ENCODE measurements around the gene SLC25A10. TPM values are rescaled to one million over a fixed set of nuclear protein-coding genes. Genes with fewer than 3 reads are reported as not detected.

The SLC25A10 gene
- total RNA-seq, 1 experiment from 2014 or later = 117 TPM

GRCh38 chr17:81688616-81689015, 23.5 kb upstream of the SLC25A10 start:
- ChIA-PET POLR2A (ENCODE audit: unreplicated experiment) (no interaction called here), CTCF (no interaction called here)
- no peak for ATAC-seq
- Histone ChIP-seq H3F3A (ENCODE audit: low read length, unreplicated experiment) (peaks cover 5% of the 10 kb centered on the region), H3K9me3 (ENCODE audit: low read length) (no peaks in the 10 kb centered on the region), H3K27me3 (ENCODE audit: low read length) (no peaks in the 10 kb centered on the region), H4K20me1 (ENCODE audit: low read length) (peaks cover 55% of the 10 kb centered on the region), H3K4me1 (ENCODE audit: insufficient read depth, low read length) (peaks cover 19% of the 10 kb centered on the region), H3K27ac (ENCODE audit: low read length) (no peak overlapping the region), H2AFZ (ENCODE audit: low read length) (no peak overlapping the region), H3K79me2 (ENCODE audit: low read length) (peaks cover 70% of the 10 kb centered on the region), H3K9ac (ENCODE audit: low read length) (no peak overlapping the region), H3K4me3 (ENCODE audit: low read length) (no peak overlapping the region), H3K36me3 (ENCODE audit: low read depth, low read length) (peaks cover 59% of the 10 kb centered on the region), H3K9me2 (replicated peaks; ENCODE audit: low read length) (no peaks in the 10 kb centered on the region), H3K4me2 (ENCODE audit: low read length) (no peak overlapping the region)
- no TSS peak for BruUV-seq (replicated peaks)
- TF ChIP-seq, protein P1, sequence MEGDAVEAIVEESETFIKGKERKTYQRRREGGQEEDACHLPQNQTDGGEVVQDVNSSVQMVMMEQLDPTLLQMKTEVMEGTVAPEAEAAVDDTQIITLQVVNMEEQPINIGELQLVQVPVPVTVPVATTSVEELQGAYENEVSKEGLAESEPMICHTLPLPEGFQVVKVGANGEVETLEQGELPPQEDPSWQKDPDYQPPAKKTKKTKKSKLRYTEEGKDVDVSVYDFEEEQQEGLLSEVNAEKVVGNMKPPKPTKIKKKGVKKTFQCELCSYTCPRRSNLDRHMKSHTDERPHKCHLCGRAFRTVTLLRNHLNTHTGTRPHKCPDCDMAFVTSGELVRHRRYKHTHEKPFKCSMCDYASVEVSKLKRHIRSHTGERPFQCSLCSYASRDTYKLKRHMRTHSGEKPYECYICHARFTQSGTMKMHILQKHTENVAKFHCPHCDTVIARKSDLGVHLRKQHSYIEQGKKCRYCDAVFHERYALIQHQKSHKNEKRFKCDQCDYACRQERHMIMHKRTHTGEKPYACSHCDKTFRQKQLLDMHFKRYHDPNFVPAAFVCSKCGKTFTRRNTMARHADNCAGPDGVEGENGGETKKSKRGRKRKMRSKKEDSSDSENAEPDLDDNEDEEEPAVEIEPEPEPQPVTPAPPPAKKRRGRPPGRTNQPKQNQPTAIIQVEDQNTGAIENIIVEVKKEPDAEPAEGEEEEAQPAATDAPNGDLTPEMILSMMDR (conservative IDR thresholded peaks at IDR 0.05; ENCODE audit: low read depth, low read length) = no peak
- no peak for TF ChIP-seq EZH2 (IDR thresholded peaks at IDR 0.05; ENCODE audit: low read length, unreplicated experiment)
- TF ChIP-seq EZH2phosphoT487 (IDR thresholded peaks at IDR 0.05; ENCODE audit: borderline replicate concordance, low read length) = no peak
- intact Hi-C loops (cut with micrococcal nuclease) = no loop called here
- DNase-seq = no peak

DNA sequence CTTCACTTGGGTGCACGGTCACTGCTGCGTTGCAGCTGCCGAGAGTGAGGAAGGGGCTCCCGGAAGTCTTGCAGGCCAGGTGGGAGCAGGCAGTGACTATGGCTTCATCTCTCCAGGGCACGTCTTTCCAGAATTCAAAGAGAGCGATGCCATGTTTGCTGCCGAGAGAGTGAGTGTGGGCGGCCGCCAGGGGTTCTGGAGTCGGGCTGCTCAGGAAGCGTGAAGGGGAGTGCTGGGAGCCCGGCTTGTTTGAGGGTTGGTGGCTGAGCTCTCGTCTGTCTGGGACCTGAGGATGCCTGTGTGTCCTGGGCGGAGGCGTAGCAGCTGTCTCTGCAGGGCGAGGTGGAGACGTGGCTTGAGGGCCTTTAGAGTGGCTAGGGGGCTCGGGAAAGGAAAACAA, 22.0 kb upstream of the SLC25A10 start:
- H4K20me1 ChIP-seq (ENCODE audit: low read length) = peaks cover 49% of the 10 kb centered on the region
- peaks cover 58% of the 10 kb centered on the region for H3K79me2 ChIP-seq (ENCODE audit: low read length)
- no TSS peak for BruUV-seq (replicated peaks)
- no peaks in the 10 kb centered on the region for H3K27me3 ChIP-seq (ENCODE audit: low read length)
- no peak for ATAC-seq
- intact Hi-C loops (cut with micrococcal nuclease) = no loop called here
- POLR2A ChIA-PET (ENCODE audit: unreplicated experiment) = no interaction called here
- no peak overlapping the region for H2AFZ ChIP-seq (ENCODE audit: low read length)
- no peaks in the 10 kb centered on the region for H3K9me3 ChIP-seq (ENCODE audit: low read length)
- peaks cover 11% of the 10 kb centered on the region for H3K4me1 ChIP-seq (ENCODE audit: insufficient read depth, low read length)
- no peak overlapping the region for H3K9ac ChIP-seq (ENCODE audit: low read length)
- H3K36me3 ChIP-seq (ENCODE audit: low read depth, low read length) = peaks cover 73% of the 10 kb centered on the region
- no peak for DNase-seq
- H3K27ac ChIP-seq (ENCODE audit: low read length) = no peak overlapping the region
- CTCF ChIA-PET = no interaction called here
- H3K4me2 ChIP-seq (ENCODE audit: low read length) = no peak overlapping the region
- no peak overlapping the region for H3K4me3 ChIP-seq (ENCODE audit: low read length)
- TF ChIP-seq, protein P1 (conservative IDR thresholded peaks at IDR 0.05; ENCODE audit: low read depth, low read length) = no peak
- no peak for TF ChIP-seq EZH2phosphoT487 (IDR thresholded peaks at IDR 0.05; ENCODE audit: borderline replicate concordance, low read length)
- no peak for TF ChIP-seq EZH2 (IDR thresholded peaks at IDR 0.05; ENCODE audit: low read length, unreplicated experiment)
- no peaks in the 10 kb centered on the region for H3K9me2 ChIP-seq (replicated peaks; ENCODE audit: low read length)
- no peaks in the 10 kb centered on the region for H3F3A ChIP-seq (ENCODE audit: low read length, unreplicated experiment)

DNA sequence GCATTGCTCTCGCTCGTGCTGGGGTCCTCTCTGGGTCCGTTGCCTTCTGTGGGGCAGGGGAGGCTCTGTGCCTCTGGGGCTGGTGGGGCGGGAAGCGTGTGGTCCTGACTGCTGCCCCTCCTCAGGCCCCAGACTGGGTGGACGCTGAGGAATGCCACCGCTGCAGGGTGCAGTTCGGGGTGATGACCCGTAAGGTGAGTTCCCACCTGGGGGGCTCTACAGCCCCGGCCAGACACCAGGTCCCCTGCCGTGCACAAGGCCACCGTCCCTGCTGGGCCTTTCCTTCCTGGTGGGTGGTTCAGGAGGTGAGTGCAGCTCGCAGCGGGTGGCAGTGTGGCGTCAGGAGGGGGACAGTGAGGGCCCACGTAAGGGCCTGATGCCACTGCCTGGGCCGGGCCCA, 21.5 kb upstream of the SLC25A10 start:
- no peaks in the 10 kb centered on the region for H3F3A ChIP-seq (ENCODE audit: low read length, unreplicated experiment)
- no peak overlapping the region for H3K4me3 ChIP-seq (ENCODE audit: low read length)
- no TSS peak for BruUV-seq (replicated peaks)
- no peak overlapping the region for H3K9ac ChIP-seq (ENCODE audit: low read length)
- intact Hi-C loops (cut with micrococcal nuclease) = no loop called here
- peaks cover 45% of the 10 kb centered on the region for H4K20me1 ChIP-seq (ENCODE audit: low read length)
- H3K27me3 ChIP-seq (ENCODE audit: low read length) = no peaks in the 10 kb centered on the region
- no peak overlapping the region for H3K4me2 ChIP-seq (ENCODE audit: low read length)
- no peak overlapping the region for H2AFZ ChIP-seq (ENCODE audit: low read length)
- ChIA-PET CTCF (no interaction called here), POLR2A (ENCODE audit: unreplicated experiment) (no interaction called here)
- DNase-seq (no peak), ATAC-seq (no peak)
- TF ChIP-seq EZH2 (IDR thresholded peaks at IDR 0.05; ENCODE audit: low read length, unreplicated experiment) = no peak
- TF ChIP-seq, protein P1 (conservative IDR thresholded peaks at IDR 0.05; ENCODE audit: low read depth, low read length) = no peak
- TF ChIP-seq EZH2phosphoT487 (IDR thresholded peaks at IDR 0.05; ENCODE audit: borderline replicate concordance, low read length) = no peak
- H3K9me3 ChIP-seq (ENCODE audit: low read length) = no peaks in the 10 kb centered on the region
- no peaks in the 10 kb centered on the region for H3K9me2 ChIP-seq (replicated peaks; ENCODE audit: low read length)
- peaks cover 7% of the 10 kb centered on the region for H3K4me1 ChIP-seq (ENCODE audit: insufficient read depth, low read length)
- H3K36me3 ChIP-seq (ENCODE audit: low read depth, low read length) = peaks cover 76% of the 10 kb centered on the region
- H3K27ac ChIP-seq (ENCODE audit: low read length) = no peak overlapping the region
- H3K79me2 ChIP-seq (ENCODE audit: low read length) = peaks cover 53% of the 10 kb centered on the region

Data from PC-3 (cell line).